NCI-H748 treated with DMSO at 0.1 percent for 48 hours (cell line): Measurements from ENCODE around the gene SLC6A18.
"Not testable (repeated sequence)": the region's sequence is repeated elsewhere in the genome, so short reads cannot be mapped to it uniquely, and the experiment has no call there.

Experiments used
- DNase-seq: peaks from one replicate; lab custom pipeline; 2025; lab: John Stamatoyannopoulos, UW

Gene SLC6A18

DNA sequence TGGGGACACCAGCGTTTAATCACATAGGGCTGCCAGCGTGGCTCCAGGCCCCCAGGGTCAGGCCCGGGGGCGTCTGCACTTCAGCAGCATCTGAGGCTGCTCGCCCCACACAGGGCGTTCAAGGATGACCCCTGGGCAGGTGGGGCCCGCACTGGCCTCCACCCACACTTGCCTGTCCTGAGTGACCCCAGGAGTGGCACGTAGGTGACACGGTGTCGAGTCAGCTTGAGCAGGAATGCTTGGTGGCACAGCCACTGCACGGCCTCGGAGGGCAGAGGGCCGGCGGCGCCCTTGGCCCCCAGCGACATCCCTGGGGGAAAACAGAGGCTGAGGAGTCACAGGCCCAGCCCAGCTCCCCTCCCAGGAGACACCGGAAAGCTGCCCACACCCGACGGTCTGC is 29.0 kb downstream of the SLC6A18 start:
- DNase-seq = no peak

DNA sequence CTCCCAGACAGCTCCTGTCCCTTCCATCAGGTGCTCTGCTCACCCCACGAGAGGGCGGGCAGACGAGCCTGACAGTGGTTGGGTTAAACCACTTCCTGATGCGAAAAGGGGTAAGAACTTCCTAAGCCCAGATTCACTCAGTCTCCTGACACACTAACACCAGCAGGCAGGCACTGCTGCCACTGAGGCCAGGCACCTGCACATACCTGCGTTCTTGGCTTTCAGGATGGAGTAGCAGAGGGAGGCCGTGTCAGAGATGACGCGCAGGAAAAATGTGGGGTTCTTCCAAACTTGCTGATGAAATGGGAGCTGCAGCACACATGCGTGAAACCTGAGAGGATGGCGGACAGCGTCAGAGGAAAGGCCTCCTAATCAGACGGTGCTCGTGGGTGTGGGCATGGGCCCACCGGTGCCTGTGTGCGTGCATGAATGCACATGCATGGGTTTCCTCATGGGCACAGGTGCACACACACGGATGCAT is 29.9 kb downstream of the SLC6A18 start:
- DNase-seq = no peak

DNA sequence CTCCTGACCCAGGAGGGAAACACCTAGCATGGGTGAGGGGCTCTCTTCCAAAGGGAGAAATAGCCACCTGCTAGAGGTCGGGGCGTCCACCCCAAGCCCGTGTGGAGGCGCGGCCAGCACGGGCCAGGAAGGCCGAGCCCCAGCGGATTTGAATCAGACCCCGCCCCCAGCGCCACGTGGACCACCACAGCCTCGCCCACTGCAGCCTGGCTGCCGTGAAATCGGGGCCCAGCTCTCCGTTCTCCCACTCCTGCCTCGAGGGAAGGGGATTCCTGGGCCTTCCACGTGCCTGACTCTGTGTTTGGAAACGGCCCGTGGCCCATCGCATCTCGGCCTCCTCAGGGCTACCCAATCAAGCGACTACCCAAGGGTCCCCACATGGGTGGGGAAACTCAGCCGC is 31.6 kb downstream of the SLC6A18 start:
- no peak for DNase-seq

DNA sequence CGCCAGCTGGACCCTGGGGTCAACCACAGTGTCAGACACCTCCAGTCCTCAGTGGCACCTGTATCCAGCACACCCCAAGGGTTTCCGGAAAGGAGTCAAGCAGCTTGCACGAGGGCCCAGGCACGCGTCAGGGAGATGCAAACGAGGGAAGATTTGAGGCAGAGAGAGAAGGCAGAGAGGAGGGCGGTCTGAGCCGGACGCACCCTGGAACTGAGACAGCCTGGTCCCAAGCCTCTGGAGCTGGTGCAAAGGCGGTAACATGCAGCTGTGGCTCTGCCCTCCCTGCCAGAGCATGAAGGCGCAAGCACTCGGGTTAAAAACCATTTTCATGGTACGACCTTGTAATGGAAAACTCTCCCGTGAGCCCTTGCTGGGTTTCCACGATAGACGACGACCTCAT is 32.2 kb downstream of the SLC6A18 start:
- DNase-seq = no peak

DNA sequence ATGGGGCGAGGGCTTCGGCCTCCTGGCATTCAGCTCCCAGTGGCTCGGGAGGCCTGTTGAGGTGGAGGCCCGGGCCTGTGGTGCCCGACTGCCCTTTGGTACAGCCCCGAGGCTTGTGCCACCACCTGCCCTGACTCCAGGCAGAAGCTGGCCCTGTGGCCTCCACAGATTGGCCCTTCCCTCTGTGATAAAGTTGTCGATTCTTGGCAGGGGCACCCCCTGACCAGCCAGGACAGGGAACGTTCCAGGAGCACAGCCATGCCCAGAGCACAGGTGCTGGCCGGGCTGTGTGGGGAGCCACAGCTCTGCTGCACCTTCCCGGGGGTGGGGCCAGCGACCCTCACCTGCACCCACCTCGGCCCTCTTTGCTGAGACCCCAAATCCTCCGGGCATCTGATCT is 32.7 kb downstream of the SLC6A18 start:
- no peak for DNase-seq

DNA sequence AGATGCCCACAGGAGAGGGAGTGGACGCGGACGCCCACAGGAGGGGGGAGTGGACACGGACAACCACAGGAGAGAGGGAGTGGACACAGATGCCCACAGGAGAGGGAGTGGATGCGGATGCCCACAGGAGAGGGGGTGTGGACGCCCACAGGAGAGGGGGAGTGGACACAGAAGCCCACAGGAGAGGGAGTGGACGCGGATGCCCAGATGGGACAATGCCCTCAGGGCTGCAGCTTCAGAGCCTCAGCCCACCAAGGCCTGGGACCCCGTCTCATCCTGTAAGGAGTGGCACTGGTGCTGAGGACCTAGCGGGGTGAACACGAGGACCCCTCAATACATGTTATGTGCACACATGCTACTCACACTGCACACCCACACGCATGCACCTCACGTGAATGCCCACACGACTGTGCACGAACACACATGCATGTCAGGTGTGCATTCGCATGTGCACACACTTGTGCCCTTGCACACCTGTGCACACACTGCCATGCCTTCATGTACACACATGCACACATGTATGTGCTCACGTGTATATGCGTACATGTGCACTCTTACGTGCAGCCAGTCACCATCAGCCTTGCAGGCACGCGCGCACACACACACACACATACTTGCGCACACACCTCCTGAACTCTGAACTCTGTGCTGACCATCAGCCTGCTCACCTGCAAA is 34.8 kb downstream of the SLC6A18 start:
- no peak for DNase-seq

DNA sequence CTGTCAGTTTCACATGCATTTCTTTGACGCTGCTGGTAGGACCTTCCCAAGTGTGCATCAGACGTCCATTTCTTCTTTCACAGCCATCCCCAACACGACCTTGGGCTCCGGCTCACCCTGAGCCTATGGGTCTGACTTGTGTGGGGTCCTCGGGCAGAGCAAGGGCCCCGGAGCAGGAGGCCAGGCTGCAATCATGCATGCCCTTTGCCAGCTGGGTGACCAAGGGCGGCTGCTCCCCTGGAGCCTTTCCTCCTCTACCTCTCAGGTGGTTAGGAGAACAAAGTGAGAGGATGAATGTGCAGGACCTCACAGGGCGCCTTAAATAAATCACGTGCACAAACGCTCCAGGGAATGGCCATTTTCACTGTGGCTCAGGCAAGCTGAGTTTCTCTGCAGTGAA is 36.5 kb downstream of the SLC6A18 start:
- no peak for DNase-seq

DNA sequence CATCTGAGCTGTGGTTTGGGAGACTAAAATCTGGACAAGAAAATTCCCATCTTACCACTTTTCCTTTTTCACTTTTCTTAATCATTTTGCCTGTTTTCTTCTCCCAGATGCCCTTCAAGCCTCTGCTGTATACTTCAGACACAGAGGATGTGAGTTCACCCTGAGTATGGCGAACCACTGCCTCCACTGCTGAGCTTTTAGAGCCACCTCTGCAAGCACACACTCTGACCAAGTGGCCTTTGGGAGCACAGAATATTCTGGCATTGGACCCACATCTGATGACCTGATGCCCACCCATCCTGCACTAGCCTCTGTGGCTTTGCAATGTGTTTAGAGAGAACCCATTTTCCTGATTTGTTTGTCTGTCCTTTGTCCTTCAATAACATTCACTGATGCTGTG is 37.2 kb downstream of the SLC6A18 start:
- no peak for DNase-seq

DNA sequence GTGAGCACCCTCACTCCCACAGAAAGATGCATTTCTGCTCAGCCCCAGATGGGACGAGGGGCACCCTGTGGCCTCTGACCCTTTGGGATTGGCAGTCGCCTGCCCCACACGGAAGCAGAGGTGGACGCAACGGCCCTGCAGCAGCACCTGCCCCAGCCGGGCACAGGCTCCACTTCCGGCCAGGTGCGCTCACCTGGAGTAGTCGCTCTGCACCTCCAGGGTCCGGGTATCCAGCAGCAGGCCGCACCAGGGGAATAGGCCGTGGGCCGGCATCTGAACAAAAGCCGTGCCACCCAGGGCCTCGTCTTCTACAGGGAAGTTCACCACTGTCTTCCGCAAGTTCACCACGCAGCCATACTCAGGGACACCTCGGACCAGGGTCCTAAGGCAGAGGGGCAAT is 39.0 kb downstream of the SLC6A18 start:
- DNase-seq = no peak

DNA sequence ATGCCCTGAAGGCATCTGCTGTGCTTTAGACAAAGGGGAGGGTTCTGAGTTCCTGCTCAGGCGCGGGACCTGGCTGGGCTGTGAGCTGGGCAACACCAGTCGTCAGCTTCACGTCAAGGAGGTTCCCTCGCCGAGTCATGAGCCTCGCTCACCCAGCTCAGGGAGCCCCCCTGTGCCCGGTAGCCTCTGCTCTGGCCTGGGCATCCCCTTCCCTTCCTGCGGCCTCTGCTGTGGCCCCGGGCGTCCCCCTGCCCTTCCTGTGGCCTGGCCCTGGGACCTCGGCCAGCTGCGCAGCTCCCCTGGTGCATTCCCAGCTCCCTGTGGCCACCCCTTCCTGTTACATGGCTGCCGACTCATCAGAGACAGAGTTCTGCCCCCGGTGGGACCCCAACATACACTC is 39.8 kb downstream of the SLC6A18 start:
- no peak for DNase-seq

DNA sequence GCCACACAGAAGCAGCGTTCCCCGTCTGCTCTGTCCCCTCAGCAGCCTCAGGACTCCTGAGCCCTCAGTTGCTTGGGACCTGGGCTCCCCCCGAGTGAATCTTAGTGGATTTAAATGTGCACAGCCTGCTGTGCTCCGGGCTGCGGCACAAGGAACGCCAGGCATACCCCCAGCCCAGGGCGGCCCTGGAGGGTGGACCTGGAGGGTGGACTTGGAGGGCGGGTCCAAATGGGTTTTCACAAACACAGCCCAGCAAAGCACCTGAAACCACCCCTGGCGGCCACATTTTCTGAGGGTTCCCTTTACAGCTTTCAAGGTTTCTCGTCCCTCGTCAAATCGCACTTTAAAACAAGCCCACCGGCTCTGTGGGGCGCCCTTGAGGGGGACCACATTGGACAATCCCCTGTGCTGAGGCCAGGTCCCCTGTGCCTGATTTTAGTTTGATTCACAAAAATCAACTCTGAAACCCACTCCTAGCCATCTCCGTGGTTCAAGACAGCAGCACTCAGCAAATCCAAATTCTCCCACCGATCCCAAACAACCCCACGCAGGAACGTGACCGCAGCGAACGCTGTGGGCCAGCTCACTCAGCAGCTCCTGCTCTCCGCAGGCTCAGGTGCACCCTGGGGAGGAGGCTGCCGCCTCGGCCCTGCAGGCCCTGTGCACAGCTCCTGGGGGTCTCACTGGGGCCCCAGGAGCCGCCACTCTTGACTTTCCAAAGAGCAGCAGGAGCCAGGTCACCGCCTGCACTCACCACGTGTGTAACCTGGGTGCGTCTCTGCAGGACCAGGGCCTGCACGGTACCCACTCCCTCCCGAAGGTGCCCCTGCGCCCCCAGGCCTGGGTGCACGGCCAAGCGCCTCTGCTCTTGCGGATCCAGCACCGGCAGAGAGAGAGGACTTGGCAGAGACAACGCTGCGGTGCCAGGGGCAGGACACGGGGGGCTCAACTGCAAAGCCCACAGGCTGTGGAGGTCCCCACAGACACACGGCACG is 40.6 kb downstream of the SLC6A18 start:
- DNase-seq = no peak

DNA sequence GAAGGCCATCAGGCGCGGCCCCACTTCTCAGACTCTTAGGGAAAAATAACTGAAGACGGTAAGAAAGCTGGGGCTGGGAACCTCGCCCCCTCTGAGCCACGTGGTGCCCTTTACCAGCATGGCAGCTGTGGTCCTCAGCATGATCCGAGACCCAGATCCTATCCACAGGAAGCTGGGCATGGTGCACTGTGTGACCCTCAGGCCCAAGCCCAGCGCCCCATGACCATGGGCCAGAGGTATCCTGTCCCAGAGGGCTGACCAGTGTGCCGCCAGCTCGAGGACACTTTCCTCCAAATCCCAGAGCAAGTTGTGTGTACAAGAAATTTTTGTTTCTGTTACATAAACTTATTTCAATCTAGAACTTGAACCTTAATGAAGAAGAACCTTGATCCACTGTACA is 41.6 kb downstream of the SLC6A18 start:
- DNase-seq = no peak

DNA sequence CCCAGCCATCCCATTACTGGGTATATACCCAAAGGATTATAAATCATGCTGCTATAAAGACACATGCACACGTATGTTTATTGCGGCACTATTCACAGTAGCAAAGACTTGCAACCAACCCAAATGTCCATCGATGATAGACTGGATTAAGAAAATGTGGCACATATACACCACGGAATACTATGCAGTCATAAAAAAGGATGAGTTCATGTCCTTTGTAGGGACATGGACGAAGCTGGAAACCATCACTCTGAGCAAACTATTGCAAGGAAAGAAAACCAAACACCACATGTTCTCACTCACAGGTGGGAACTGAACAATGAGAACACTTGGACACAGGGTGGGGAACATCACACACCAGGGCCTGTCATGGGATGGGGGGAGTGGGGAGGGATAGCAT is 42.3 kb downstream of the SLC6A18 start:
- DNase-seq = not testable (repeated sequence)

DNA sequence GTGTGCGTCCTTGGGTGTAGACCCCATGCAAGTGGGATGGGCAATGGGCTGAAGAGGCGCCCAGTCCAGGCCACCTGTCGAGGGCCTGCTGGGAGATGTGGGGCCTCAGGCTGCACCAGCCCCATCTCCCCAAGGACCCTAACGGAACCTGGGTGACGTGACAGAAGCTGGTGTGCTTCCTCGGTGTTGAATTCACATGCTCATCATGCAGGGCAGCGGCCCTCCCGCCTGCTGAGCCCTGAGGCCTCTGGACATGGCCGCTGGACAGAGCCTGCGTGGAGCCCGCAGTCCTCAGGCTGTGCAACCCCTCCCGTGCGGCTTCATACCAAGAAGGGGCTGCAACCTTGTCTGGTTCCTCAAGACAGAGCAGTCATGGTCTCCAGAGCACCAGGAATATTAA is 42.9 kb downstream of the SLC6A18 start:
- DNase-seq = no peak

DNA sequence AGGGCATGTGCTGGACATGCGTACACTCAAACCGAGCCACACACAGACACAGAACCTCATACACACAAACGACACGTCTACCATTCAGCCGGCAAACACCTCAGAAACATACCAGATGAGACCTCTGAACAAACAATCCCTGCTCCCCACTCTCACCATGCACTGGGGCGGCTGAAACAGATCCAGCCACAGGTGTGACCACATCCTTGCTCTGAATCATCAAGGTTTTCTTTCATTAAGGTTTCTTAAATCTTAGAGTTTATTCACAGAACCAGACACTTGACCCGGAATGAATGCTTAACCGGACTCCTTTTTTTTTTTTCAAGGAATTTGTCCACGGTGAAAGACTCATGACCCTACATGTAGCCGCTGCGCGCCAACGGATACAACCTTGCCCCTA is 43.5 kb downstream of the SLC6A18 start:
- no peak for DNase-seq

DNA sequence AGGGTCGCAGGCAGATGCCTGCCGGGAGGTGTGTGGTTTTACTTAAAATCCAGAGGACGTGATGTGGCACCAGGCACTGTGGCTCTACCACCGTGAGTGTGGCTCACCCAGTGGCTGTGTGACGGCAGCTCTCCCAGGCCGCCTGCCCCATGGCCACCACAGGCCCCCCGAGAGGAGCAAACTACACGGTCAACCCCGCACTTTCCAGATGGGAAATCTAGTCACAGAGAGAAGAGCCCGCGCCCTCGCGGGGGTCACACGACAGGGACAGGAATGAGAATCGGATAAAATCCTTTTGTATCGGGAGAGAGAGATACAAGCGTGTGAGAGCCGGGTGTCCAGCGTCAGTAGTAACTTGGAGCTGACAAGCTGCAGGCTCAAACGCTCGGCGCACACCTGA is 45.2 kb downstream of the SLC6A18 start:
- DNase-seq = no peak

DNA sequence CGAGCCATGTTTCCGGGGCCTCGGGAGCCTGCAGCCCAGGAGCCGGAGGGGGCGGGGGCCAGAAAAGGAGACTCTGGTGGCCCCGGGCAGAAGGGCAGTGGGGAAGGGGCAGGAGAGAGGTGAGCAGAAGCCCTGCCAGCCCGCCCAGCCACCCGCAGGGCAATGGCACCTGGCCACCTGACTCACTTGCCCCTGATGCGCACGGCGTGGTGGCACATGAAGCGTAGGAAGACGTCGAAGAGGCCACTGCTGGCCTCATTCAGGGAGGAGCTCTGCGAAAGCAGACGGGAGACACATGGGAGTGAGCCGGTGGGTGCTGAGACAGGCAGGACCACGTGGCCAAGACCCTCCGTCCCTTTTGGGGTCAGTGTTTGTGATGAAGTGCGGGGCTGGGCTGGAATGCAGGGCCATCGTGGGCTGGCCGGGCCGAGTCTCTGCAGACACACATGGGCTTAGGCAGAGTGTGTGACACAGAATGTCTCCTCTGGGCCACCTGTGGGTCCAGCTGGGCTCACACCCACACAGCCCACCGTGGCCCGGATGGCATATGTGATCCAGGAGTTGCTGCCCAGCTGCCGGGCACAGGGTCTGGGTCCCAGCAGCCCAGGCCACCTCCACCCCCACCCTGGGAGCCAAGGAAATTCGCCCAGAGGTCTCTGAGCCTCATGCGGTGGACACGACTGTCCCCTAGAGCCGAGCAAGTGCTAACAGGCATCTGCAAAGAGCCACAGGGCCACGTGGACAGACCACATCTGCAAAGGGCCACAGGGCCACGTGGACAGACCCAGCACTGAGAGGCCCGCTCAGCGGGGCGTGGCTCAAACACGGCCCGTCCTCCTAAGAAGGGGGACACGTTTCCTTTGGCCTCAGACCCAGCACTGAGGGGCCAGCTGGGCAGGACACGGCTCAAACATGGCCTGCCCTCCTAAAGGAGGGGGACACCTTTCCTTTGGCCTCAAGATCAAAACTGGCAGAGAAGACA is 46.0 kb downstream of the SLC6A18 start:
- no peak for DNase-seq

DNA sequence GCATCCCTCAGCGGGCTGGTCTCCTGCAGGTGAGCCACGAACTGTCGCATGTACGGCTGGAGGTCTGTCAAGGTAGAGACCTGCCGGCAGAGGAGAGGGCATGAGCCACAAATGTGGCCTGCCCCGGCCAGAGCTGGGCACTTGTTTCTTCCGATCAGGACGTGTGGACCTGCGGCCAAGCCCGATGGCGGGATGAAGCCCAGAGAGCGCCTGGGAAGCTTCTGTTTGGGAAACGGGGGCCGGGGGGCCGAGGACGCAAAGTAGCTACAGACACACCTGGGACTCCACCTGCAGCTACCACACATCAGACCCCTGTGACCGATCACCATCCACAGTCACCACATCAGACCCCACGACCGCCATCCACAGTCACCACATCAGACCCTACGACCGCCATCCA is 47.0 kb downstream of the SLC6A18 start:
- DNase-seq = no peak

DNA sequence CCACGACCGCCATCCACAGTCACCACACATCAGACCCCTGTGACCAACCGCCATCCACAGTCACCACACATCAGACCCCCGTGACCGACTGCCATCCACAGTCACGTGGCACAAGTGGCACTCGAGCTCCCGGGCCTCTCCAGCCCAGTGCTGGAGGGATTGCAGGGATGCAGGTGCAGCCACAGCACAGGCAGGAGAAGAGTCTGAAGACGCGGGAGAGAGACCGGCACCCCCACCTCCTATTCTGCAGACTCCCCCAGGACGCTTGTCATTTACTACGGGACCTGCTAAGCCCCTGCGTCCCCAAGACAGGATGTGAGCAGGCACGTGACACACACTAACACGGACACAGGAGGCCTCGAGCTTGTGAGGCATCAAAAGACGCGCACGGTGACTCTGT is 48.6 kb downstream of the SLC6A18 start:
- DNase-seq = no peak

DNA sequence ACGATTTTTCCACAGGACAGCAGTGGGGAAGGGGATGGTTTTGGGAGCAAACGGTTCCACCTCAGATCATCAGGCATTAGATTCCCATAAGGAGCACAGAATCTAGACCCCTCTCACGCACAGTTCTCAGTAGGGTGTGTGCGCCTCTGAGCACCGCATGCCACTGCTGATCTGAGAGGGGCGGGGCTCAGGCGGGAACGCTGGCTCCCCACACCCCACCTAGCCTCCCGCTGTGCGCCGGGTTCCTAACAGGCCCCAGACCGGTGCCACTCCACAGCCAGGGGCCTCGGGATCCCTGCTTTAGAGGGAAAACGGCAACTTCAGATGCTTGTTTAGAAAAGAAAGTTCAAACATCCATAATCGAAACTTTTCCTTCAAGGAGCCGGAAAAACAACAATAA is 49.3 kb downstream of the SLC6A18 start:
- no peak for DNase-seq

DNA sequence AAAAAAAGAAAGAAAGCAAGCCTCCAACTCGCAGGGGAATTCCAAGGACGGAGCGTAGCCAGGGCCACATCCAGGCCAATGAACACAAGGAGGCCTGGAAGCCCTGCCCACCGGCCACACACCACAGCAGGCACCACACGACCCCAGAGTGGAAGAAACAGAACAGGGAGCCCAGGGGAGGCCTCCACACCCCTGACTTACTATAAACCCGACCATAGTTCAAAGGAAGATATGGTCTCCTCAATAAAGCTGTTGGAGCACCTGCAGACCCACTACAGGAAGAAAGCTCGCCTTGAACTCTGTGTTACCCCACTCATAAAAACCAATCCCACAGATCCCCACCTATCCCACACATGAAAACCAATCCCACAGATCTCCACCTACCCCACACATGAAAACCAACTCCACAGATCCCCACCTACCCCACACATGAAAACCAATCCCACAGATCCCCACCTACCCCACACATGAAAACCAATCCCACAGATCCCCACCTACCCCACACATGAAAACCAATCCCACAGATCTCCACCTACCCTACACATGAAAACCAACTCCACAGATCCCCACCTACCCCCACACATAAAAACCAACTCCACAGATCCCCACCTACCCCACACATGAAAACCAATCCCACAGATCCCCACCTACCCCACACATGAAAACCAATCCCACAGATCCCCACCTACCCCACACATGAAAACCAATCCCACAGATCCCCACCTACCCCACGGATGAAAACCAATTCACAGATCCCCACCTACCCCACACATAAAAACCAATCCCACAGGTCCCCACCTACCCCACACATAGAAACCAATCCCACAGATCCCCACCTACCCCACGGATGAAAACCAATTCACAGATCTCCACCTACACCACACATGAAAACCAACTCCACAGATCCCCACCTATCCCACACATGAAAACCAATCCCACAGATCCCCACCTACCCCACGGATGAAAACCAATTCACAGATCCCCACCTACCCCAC is 50.5 kb downstream of the SLC6A18 start:
- DNase-seq = not testable (repeated sequence)
